HepG2 (cell line): ENCODE results near the gene KDM6B. TPM values are rescaled to one million over a fixed set of nuclear protein-coding genes. Genes with fewer than 3 reads are reported as not detected.

Experiments
- CCDC6 ChIP-seq: sonication (generic); formaldehyde crosslinking; IDR thresholded peaks from 2 replicates; pipeline ENCODE4 v1.8.1; 2022; ENCODE audit warnings: mild to moderate bottlenecking, missing genetic modification reagents, moderate library complexity
- CENPT ChIP-seq: sonication (generic); formaldehyde crosslinking; IDR thresholded peaks from 2 replicates; pipeline ENCODE4 v1.8.0; 2022; ENCODE audit warnings: low read depth, mild to moderate bottlenecking, moderate library complexity, missing genetic modification reagents
- FOXP1 ChIP-seq, 2 experiments: fragments of 450-650 bp in 1 of 2; IDR thresholded peaks; 2 replicates each; pipeline ENCODE4 v1.6.1; 2017 to 2018; ENCODE audit warnings: antibody characterized with exemption in 1 of 2
- MXD4 ChIP-seq: IDR thresholded peaks from 2 replicates; pipeline ENCODE4 v1.6.1; 2016; ENCODE audit warnings: mild to moderate bottlenecking, missing biosample characterization, missing genetic modification reagents
- MXI1 ChIP-seq: IDR thresholded peaks from 3 replicates; pipeline ENCODE4 v1.6.1; 2012; ENCODE audit warnings: low read depth, low read length, inconsistent platforms, borderline replicate concordance
- SRF ChIP-seq: IDR thresholded peaks from 2 replicates; pipeline ENCODE4 v1.6.1; 2011; ENCODE audit warnings: mild to moderate bottlenecking, low read depth, low read length, moderate library complexity
- XRCC5 ChIP-seq: fragments of 200-400 bp; formaldehyde crosslinking; optimal IDR thresholded peaks from 2 replicates; pipeline ENCODE3; 2017; ENCODE audit warnings: mild to moderate bottlenecking, low read length
- ZFP41 ChIP-seq: sonication (generic); formaldehyde crosslinking; IDR thresholded peaks from 2 replicates; pipeline ENCODE4 v1.4.0; 2020; ENCODE audit warnings: mild to moderate bottlenecking, missing genetic modification reagents, borderline replicate concordance
- ZNF331 ChIP-seq: sonication (generic); formaldehyde crosslinking; IDR thresholded peaks from 2 replicates; pipeline ENCODE4 v1.4.0; 2020; ENCODE audit warnings: missing genetic modification reagents
- ZNF503 ChIP-seq: sonication (generic); formaldehyde crosslinking; IDR thresholded peaks from 2 replicates; pipeline ENCODE4 v1.4.0; 2020; ENCODE audit warnings: missing genetic modification reagents
- ZNF547 ChIP-seq: sonication (generic); formaldehyde crosslinking; IDR thresholded peaks from 2 replicates; pipeline ENCODE4 v1.5.1; 2020; ENCODE audit warnings: mild to moderate bottlenecking, missing genetic modification reagents
- ZNF563 ChIP-seq: sonication (generic); formaldehyde crosslinking; IDR thresholded peaks from 2 replicates; pipeline ENCODE4 v1.8.0; 2022; ENCODE audit warnings: mild to moderate bottlenecking, moderate library complexity, missing genetic modification reagents
- ZNF598 ChIP-seq: sonication (generic); formaldehyde crosslinking; IDR thresholded peaks from 2 replicates; pipeline ENCODE4 v1.5.1; 2020; ENCODE audit warnings: mild to moderate bottlenecking, missing genetic modification reagents, borderline replicate concordance
- ZNF770 ChIP-seq: sonication (generic); formaldehyde crosslinking; IDR thresholded peaks from 2 replicates; pipeline ENCODE4 v1.5.0; 2020; ENCODE audit warnings: mild to moderate bottlenecking, missing genetic modification reagents
- ZNF883 ChIP-seq: sonication (generic); formaldehyde crosslinking; IDR thresholded peaks from 2 replicates; pipeline ENCODE4 v1.5.1; 2020; ENCODE audit warnings: mild to moderate bottlenecking, missing genetic modification reagents; ENCODE audit errors: not compliant biosample characterization
- polyA plus RNA-seq, 8 experiments: library from polyadenylated mRNA; depleted of rRNA in 3 of 8; stranded (reverse) in 7 of 8; unstranded in 1 of 8; fragments of >200 nt; fragmentation: Illumina TruSeq in 4 of 8; extraction: Trizol in 4 of 8; gene quantifications; 2 replicates each; pipeline versions ENCODE4 v1.2.1 to v1.2.3, GENCODE V29; 2011 to 2016; ENCODE audit warnings: low read depth in 4 of 8, missing spikeins in 1 of 8, mixed read lengths in 1 of 8; ENCODE audit not compliant: insufficient read depth in 1 of 8
- total RNA-seq, 5 experiments: library from RNA; depleted of rRNA; stranded (reverse); fragments of >200 nt; fragmentation: Illumina TruSeq; extraction: Trizol; gene quantifications; 2 replicates each; pipeline ENCODE4 v1.2.3, GENCODE V29; 2016; ENCODE audit warnings: low read depth in 1 of 5
- TF ChIP-seq, protein P1 (sequence below): conservative IDR thresholded peaks from 2 replicates; pipeline ENCODE4 v1.6.1; 2018; ENCODE audit warnings: missing genetic modification reagents
- TF ChIP-seq, protein P2 (sequence below): sonication (generic); formaldehyde crosslinking; IDR thresholded peaks from 2 replicates; pipeline ENCODE4 v1.5.0; 2020; ENCODE audit warnings: mild to moderate bottlenecking, missing genetic modification reagents, moderate library complexity
- TF ChIP-seq, protein P3 (sequence below): sonication (generic); formaldehyde crosslinking; IDR thresholded peaks from 2 replicates; pipeline ENCODE4 v1.5.1; 2020; ENCODE audit warnings: mild to moderate bottlenecking, missing genetic modification reagents

KDM6B gene
- total and polyA plus RNA-seq, 2 of the 13 experiments (the other 11 are each of a cell fraction or from before 2014, with no cell fraction given): 1.3 to 2.1 TPM

GRCh38 chr17:7835814-7836595 lies 2.0 kb downstream of the KDM6B start (continued):
- TF ChIP-seq, protein P1, sequence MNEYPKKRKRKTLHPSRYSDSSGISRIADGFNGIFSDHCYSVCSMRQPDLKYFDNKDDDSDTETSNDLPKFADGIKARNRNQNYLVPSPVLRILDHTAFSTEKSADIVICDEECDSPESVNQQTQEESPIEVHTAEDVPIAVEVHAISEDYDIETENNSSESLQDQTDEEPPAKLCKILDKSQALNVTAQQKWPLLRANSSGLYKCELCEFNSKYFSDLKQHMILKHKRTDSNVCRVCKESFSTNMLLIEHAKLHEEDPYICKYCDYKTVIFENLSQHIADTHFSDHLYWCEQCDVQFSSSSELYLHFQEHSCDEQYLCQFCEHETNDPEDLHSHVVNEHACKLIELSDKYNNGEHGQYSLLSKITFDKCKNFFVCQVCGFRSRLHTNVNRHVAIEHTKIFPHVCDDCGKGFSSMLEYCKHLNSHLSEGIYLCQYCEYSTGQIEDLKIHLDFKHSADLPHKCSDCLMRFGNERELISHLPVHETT (CRISPR knock-in tag): no peak
- no peak for TF ChIP-seq ZFP41 (CRISPR knock-in tag)
- 0 out of 2 replicates have a peak, but pooled peaks have one; percentile 31 for TF ChIP-seq ZNF563 (CRISPR knock-in tag)
- TF ChIP-seq MXI1: no peak
- no peak for TF ChIP-seq MXD4
- 0 out of 2 replicates have a peak, but pooled peaks have one; percentile 17 for TF ChIP-seq ZNF770 (CRISPR knock-in tag)
- TF ChIP-seq ZNF883 (CRISPR knock-in tag): no peak
- peak; percentile 52; the same call in 1 of the 2 replicates for TF ChIP-seq ZNF503 (CRISPR knock-in tag)
- TF ChIP-seq ZNF598 (CRISPR knock-in tag): no peak
- TF ChIP-seq ZNF331 (CRISPR knock-in tag): no peak
- TF ChIP-seq FOXP1 (IDR thresholded peaks at IDR 0.05): no peak
- TF ChIP-seq FOXP1 (CRISPR knock-in tag; IDR thresholded peaks at IDR 0.05): no peak
- 0 out of 2 replicates have a peak, but pooled peaks have one; percentile 45 for TF ChIP-seq CCDC6 (CRISPR knock-in tag)
- TF ChIP-seq CENPT (CRISPR knock-in tag): no peak
- TF ChIP-seq, protein P2, sequence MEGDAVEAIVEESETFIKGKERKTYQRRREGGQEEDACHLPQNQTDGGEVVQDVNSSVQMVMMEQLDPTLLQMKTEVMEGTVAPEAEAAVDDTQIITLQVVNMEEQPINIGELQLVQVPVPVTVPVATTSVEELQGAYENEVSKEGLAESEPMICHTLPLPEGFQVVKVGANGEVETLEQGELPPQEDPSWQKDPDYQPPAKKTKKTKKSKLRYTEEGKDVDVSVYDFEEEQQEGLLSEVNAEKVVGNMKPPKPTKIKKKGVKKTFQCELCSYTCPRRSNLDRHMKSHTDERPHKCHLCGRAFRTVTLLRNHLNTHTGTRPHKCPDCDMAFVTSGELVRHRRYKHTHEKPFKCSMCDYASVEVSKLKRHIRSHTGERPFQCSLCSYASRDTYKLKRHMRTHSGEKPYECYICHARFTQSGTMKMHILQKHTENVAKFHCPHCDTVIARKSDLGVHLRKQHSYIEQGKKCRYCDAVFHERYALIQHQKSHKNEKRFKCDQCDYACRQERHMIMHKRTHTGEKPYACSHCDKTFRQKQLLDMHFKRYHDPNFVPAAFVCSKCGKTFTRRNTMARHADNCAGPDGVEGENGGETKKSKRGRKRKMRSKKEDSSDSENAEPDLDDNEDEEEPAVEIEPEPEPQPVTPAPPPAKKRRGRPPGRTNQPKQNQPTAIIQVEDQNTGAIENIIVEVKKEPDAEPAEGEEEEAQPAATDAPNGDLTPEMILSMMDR (CRISPR knock-in tag): no peak
- TF ChIP-seq XRCC5: no peak
- no peak for TF ChIP-seq SRF
- peak; percentile 29; the same call in 1 of the 2 replicates for TF ChIP-seq ZNF547
- TF ChIP-seq, protein P3, sequence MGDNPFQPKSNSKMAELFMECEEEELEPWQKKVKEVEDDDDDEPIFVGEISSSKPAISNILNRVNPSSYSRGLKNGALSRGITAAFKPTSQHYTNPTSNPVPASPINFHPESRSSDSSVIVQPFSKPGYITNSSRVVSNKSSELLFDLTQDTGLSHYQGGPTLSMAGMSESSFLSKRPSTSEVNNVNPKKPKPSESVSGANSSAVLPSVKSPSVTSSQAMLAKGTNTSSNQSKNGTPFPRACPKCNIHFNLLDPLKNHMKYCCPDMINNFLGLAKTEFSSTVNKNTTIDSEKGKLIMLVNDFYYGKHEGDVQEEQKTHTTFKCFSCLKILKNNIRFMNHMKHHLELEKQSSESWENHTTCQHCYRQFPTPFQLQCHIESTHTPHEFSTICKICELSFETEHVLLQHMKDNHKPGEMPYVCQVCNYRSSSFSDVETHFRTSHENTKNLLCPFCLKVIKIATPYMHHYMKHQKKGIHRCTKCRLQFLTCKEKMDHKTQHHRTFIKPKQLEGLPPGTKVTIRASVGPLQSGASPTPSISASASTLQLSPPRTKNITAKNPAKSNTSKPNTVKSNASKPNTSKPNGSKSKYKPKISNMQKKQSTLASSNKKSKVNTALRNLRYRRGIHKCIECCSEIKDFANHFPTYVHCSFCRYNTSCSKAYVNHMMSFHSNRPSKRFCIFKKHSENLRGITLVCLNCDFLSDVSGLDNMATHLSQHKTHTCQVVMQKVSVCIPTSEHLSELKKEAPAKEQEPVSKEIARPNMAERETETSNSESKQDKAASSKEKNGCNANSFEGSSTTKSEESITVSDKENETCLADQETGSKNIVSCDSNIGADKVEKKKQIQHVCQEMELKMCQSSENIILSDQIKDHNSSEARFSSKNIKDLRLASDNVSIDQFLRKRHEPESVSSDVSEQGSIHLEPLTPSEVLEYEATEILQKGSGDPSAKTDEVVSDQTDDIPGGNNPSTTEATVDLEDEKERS (CRISPR knock-in tag): peak; percentile 7; the same call in 1 of the 2 replicates
